GM21515 (cell line): ENCODE data around the gene APPBP2.
"Not testable (repeated sequence)": the region's sequence is repeated elsewhere in the genome, so short reads cannot be mapped to it uniquely, and the experiment has no call there.

Experiments used
- ATAC-seq: cut with Tn5 transposase; IDR thresholded peaks from one replicate; pipeline ENCODE4 v1.9.1; 2021; ENCODE audit not compliant: unreplicated experiment

APPBP2 gene

DNA sequence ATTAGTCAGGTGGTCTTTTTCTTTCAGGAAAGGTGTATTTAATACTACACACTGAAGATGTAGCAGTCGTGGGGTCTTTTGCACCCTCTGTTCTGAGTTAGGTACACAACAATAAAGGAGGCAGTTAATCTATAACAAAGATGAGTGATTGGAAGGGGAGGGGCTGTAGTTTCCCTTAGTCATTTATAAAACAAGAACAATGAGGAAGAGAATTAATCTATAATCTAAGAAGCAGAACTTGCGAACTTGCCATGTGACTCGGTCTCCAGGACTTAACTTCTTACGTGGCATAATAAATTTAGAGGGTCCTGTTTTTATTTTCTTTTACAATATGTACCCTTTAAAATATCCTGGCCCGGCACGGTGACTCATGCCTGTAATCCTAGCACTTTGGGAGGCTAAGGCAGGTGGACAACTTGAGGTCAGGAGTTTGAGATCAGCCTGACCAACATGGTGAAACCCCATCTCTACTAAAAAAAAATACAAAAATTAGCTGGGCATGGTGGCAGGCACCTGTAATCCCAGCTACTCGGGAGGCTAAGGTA, 8.6 kb upstream of the APPBP2 start:
- no peak for ATAC-seq

DNA sequence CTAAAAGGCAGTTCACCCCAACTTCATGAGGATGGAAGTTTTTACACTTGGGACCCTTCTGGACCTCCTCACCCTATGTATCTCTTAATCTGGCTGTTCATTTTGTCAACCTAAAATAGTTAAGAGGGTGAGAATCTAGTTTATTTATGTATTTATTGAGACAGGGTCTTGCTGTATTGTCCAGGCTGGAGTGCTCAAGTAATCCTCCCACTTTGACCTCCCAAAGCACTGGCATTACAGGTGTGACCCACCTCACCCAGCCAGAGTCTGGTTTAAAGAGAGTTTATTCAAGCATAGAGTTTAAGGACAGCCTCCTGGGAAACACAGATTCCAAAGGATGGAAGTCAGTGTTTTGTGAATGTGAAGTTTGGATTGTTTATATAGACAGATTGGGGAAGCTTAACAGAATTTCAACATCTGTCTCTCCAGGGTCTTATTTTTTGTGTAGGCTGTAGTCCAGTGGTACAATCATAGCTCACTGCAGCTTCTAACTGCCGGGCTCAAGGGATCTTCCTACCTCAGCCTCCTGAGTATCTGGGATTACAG, 8.0 kb upstream of the APPBP2 start:
- no peak for ATAC-seq

DNA sequence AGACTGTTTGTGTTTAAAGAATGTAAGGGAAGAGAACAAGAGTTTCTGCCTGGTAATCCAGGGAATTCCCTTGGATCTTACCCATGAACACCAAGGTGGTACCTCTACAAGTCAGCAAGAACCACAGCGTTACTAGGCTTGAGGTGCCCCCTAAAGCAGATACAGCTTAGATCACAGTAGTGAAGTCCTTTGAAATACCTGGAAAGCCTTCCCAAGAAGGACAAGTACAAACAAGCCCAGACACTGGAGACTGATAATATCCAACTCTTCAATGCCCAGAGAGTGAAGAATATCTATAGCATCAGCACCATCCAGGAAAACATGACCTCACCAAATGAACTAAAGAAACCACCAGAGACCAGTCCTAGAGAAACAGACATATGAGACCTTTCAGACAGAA, 3.8 kb upstream of the APPBP2 start:
- no peak for ATAC-seq

DNA sequence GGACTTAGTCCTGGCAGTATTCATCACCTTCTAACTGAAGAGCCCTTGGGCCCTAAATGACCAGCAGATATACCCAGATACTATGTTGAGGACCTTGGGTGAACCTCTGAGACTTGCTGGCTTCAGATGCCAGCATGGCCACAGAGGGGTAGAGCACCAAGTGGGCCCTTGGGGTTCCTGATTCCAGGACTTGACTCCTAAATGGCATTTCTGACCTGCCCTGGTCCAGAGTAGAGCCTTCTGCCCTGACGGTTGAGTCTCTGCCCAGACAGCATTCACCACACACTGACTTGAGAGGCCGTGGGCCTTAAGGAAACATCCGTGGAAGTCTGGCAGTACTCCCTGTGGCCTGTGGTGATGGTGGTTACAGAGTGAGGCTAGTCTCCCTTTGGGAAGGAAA, 2.8 kb upstream of the APPBP2 start:
- no peak for ATAC-seq

DNA sequence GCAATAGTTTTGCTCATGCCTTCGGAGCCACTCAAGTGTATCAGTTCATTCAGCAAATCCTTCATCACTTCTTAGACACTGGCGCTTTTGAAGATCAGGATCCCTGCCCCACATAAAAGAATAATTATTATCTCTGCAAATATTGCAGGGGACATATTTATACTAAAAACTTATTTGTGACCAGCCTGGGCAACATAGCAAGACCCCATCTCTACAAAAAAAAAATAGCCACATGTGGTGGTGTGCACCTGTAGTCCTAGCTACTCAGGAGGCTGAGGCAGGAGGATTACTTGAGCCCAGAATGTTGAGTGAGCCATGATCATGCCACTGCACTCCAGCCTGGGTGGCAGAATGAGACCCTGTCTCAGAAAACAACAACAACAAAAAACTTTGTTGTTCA, 1.7 kb upstream of the APPBP2 start:
- ATAC-seq = no peak

DNA sequence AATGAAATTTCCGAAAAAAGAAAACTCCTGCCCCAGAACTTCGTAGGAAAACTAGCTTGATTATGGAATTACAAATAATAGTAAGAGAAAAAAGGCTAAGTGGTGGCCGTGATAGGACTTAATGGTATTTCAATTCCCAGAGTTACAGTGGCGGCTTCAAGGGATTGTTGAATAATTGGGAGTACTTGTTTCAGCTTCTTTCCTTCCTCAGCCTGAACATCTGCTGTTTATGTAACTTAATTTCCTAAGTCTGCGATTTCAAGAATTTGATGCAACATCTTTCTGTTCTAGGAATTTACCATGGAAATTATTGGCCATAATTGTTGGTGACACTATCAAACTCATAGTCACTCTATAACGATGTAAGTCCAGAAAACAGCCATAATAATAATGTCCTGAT, 684 bp upstream of the APPBP2 start:
- ATAC-seq = no peak

DNA sequence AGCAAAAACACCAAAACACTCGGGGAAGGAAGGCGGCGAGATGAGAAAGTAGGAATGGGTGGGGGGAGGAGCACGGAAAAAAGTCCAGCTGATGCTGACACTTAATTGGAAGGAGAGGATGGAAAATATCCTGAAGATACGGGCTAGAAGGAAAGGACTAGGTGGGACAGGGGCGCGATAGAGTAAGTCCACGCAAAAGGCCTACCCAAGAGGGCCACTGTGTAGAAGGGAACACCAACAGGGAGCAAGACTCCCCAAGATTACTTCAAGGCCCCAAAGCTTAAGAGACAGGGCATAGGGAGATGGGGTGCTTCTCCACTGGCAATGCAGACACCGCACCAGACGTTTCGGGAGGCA, 736 bp downstream of the APPBP2 start:
- no peak for ATAC-seq

DNA sequence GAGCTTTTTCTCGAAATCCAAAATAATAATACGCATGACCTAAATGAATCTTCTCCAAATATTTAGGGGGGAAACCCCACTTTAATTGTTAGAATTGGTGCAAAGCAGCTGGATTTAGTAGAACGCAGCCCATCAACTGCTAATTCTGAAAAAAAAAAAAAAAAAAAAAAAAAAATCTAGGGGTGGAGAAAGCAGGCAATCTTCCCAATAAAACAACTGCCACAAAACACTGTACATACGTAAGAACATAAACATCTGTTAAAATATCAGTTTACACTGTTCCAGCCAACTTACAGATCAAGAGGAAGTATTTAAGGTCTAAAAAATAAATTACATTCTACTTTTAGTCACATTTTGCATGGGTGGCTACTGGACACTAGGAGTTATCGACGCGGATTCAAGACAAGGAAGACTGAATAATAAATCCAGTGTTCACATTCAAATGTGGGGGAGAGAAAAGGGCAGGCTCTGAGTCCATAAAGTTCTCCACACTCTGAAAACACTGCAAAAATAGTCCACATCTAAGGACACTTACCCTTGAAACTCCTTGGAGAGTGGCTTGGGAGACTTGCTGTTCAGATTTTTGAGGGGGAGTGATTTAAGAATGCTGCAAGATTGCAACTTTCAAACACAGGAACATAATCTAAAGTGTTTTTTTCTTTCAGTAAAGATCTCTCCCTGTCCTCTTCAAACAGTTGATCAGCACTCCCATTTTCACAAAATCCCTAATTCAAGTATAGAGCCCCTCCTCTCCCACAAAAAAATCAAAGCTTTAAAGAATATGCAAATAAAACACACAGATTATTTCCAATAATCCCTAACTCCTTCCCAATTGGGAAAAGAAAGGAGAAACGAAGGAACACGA, 1.3 kb downstream of the APPBP2 start:
- ATAC-seq = no peak

DNA sequence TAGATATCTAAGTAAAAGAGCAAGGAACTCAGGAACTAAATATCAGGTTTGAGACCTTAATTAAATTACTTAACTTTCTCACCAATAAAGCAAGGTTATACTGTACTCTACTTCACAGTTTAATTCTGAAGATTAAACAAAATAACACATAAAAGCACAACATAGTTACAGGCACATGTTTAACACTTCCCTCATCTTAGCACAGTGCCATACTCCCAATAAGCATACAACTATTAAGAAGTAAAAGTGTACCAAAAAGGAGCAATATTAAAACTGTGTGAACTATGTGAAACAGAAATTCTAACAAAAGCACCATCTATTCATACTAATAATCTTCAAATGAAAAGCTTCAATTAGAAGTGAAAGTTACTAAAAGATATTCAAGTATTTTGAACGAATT, 2.2 kb downstream of the APPBP2 start:
- no peak for ATAC-seq

DNA sequence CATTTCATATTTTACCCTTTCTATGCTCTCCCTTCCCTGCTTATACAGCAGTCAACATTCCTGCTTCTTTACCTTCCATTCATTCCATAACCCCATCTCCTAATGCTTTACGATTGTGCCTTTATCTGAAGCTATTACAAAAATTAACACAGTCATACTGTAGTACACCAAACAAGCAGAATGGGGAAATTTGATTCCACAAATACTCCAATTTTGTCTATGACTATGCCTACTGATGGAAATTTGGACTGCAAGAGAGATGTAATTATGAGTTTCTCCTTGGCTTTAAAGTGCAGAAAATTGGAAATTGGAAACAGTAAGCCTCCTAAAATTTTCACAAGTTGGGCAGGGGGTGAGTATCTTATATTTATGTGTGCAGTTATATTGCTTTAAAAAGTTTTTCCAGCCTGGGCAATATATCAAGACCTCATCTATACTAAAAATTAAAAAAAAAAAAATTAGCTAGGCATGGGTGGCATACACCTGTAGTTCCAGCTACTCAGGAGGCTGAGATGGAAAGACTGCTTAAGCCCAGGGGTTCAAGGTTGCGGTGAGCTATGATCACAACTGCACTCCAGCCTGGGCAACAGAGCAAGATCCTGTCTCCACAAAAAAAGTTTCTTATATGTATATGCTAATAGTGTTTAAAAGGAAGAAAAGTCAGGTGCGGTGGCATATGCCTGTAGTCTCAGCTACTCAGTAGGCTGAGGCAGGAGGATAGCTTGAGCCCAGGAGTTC, 3.0 kb downstream of the APPBP2 start:
- no peak for ATAC-seq

DNA sequence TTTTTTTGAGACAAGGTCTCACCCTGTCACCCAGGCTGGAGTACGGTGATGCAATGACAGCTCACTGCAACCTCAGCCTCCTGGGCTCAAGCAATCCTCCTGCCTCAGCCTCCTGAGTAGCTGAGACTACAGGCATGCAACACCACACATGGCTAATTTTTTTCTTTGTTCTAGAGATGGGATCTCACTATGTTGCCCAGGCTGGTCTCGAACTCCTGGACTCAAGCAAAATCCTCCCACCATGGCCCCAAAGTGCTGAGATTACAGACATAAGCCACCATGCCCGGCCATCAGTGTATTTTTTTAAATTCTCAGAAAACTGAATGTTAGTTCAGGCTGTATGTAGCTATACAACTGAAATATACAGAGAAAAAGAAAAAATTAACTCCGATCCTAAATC, 6.2 kb downstream of the APPBP2 start:
- ATAC-seq = no peak

DNA sequence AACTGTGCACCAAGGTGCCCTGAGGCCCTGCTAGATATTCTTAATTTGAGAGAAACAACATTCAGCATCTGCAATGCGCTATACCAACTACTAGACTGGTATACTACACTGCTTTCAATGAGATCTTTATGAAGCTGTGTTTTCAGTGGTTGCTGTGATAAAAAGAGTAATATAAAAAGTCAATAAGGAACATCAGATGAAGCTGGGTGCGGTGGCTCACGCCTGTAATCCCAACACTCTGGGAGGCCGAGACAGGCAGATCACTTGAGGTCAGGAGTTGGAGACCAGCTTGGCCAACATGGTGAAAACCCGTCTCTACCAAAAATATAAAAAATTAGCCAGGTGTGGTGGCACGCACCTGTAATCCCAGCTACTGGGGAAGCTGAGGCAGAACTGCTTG, 10.4 kb downstream of the APPBP2 start:
- ATAC-seq = not testable (repeated sequence)

DNA sequence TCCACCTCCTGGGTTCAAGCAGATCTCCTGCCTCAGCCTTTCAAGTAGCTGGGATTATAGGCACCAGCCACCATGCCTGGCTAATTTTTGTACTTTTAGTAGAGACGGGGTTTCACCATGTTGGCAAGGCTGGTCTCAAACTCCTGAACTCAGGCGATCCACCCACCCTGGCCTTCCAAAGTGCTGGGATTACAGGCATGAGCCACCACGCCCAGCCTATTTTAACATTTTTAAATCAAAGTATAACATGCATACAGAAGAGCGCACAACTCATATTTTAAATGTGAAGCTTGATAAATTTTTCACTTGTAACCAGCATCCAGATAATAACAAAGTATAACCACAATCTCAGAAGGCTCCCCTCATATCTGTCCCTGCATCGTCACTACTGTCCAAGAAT, 10.8 kb downstream of the APPBP2 start:
- ATAC-seq = not testable (repeated sequence)

DNA sequence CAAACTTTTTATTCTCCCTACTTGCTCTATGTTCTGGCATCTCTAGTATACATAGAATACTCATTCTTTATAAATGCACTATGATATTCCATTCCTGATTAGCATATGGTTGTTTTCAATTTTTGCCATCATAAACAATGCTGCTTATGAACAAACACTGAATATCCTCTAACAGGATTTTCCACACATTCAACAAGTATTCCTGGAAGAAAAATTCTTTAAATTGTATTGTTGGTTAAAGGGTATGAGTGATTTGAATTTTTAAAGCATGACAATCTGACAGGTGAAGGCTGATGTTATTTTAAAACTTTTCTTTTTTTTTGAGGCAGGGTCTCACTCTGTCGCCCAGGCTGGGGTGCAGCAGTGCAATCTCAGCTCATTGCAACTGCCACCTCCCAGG, 11.5 kb downstream of the APPBP2 start:
- ATAC-seq = no peak

DNA sequence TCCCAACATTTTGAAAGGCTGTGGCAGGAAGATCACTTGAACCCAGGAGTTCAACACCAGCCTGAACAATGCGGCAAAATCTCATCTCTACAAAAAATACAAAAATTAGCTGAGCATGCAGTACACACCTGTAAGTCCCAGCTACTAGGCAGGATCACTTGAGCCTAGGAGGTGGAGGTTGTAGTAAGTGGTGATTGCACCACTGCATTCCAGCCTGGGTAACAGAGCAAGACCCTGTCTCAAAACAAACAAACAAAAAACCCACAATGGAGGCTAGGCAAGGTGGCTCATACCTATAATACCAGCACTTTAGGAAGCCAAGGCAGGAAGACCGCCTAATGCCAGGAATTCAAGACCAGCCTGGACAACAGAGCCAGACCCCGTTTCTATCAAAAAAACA, 12.0 kb downstream of the APPBP2 start:
- ATAC-seq = no peak

DNA sequence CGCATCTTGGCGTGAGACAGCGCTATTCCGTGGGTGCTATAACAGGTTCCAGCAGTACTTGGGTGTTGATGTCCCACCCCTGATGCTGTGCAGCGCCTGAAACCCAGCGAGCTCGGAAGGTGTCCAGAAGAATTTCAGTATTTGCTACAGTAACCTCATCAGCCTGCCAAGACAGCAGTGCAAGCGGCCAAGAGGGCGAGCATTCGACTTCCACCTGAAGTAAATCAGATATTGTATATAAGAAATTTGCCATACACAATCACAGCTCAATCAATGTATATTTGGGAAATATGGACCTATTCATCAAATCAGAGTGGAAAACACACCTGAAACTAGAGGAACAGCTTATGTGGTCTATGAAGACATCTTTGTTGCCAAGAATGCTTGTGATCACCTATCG, 13.0 kb downstream of the APPBP2 start:
- ATAC-seq = no peak

DNA sequence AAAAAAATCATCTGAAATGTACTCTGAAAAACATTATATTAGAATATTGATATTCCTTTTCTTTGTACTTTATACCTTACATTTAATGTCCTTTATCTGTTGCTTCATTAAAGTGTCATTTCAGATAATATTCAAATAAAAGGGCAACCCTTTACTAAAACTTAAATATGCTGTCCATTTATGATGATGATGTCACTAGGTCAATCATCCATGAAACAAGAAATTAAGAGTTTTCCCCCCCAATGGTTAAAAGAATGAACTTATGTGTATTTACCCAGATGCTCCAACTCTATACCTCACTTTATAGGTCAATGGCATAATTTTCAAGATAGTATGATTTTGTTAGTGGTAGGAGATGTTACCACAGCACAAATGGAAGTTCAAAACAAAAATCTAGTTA, 15.3 kb downstream of the APPBP2 start:
- ATAC-seq = no peak

DNA sequence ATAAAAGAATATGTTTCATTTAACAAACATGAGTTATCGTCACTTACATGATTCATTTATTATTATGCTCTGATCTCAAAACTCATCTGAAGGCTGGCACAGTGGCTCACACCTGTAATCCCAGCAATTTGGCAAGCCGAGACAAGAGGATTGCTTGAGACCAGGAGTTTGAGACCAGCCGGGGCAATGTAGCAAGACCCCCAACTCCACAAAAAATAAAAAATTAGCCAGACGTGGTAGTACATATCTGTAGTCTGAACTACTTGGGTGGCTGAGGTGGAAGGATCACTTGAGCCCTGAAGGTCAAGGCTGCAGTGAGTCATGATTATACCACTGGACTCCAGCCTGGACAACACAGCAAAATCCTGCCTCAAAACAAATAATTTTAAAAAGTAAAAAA, 16.0 kb downstream of the APPBP2 start:
- ATAC-seq = no peak

DNA sequence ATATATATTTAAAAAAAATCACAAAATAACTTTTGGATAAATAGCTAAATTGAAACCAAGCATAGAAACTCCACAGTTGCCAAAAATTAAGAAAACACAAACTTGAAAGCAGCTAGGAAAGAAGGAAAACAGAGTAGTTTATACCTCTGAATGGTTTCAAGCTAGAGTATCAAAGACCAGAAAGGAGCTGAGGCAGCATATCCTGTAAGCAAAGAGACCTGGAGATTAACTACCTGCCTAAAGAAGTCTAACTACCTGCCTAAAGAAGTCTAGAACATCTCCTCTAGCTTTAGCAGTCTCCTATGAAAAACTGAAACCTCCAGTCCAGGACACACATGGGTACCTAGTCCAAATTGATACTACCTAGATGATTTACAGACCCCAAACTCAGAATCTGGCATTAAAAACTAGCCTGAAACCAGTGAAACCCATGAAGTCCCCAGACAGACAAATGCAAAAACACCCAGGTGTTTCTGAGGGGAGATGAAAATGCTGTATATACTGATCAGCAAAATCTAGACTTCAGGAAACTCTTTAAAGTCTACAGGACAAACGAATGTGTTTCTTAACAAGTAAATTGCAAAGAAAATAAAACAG, 17.6 kb downstream of the APPBP2 start:
- no peak for ATAC-seq

DNA sequence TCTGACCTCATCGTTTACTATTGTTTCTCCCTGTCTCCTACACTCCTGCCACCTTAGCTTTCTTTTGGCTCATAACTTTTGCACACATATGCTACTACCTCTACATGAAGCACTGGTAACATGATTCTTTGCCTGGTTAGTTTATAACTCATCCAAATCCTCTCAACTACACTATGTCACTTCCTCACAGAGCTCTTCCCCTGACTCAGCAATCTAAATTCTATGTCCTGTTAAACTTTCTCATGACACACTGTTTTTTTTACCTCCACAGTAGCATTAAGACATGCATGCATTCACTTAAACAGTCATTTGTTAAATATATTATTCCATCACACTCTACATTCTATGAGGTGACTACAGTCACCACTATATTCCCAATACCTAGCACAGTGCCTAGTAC, 19.7 kb downstream of the APPBP2 start:
- no peak for ATAC-seq

DNA sequence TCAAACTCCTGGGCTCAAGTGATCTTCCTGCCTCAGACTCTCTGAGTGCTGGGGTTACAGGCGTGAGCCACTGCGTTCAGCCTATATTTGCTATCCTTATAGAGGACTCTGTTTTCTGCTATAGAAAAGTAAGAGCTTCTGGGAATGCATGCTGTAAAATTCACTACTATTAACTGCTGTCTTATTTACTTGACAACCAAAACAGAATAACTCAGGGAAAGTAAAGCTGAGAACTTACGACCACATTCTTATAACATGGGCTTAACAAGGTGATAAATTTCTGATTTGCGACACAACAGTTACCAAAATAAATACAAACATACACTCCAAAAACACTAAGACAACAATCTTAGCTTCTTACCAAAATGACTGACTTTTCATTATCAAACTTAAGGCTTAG, 23.9 kb downstream of the APPBP2 start:
- no peak for ATAC-seq

DNA sequence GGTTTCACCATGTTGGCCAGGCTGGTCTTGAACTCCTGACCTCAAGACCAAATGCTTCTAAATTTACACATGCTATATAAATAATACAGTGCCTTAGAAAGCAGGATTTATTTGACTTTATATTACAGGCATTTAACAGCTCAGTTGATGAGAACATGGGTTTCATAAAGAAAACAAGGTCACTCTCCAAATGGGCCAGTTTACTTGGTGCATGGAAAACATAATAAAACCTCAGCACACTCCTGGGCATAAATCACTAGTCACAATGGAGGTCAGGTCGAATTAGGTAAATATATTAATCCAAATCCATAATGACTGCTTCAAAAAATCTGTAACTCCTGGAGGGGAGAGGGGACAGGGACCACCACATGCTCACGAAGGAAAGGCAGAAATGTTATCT, 24.5 kb downstream of the APPBP2 start:
- ATAC-seq = no peak
